Liver (tissue), 3 donors: ENCODE measurements around the gene RPL10.
"Not testable (repeated sequence)": the region's sequence is repeated elsewhere in the genome, so short reads cannot be mapped to it uniquely, and the experiment has no call there.

Source experiments
- CTCF ChIP-seq: fragments of 150-350 bp; IDR thresholded peaks from 2 replicates; pipeline ENCODE4 v1.5.1; 2017; ENCODE audit warnings: improper control_type of control experiment, low read depth, low read length; ENCODE audit not compliant: missing input control
- HNF4G ChIP-seq: IDR thresholded peaks from 2 replicates; pipeline ENCODE4 v1.6.1; 2016; ENCODE audit warnings: antibody characterized with exemption
- JUND ChIP-seq, 2 donors: IDR thresholded peaks; 2 replicates each; pipeline ENCODE4 v1.6.1; 2016; ENCODE audit warnings: antibody characterized with exemption in 2 of 2
- RAD21 ChIP-seq, 2 donors: IDR thresholded peaks; 2 replicates each; pipeline ENCODE4 v1.6.1; 2016; ENCODE audit warnings: antibody characterized with exemption in 2 of 2, mild to moderate bottlenecking in 2 of 2
- RXRA ChIP-seq, 2 donors: IDR thresholded peaks; 2 replicates each; pipeline ENCODE4 v1.6.1; 2017 to 2018; ENCODE audit warnings: antibody characterized with exemption in 2 of 2, mild to moderate bottlenecking in 1 of 2
- SP1 ChIP-seq: IDR thresholded peaks from 2 replicates; pipeline ENCODE4 v1.6.1; 2018; ENCODE audit warnings: antibody characterized with exemption, mild to moderate bottlenecking
- TAF1 ChIP-seq: conservative IDR thresholded peaks from 2 replicates; pipeline ENCODE4 v1.6.1; 2016; ENCODE audit warnings: antibody characterized with exemption, mild to moderate bottlenecking
- YY1 ChIP-seq: IDR thresholded peaks from 2 replicates; pipeline ENCODE4 v1.6.1; 2016; ENCODE audit warnings: antibody characterized with exemption, mild to moderate bottlenecking
- ZBTB33 ChIP-seq: IDR thresholded peaks from 2 replicates; pipeline ENCODE4 v1.6.1; 2016; ENCODE audit warnings: antibody characterized with exemption
- TF ChIP-seq, protein P1 (sequence below): IDR thresholded peaks from 2 replicates; pipeline ENCODE4 v1.6.1; 2016; ENCODE audit warnings: antibody characterized with exemption
- TF ChIP-seq, protein P2 (sequence below): IDR thresholded peaks from 2 replicates; pipeline ENCODE4 v1.6.1; 2016; ENCODE audit warnings: antibody characterized with exemption, mild to moderate bottlenecking
- TF ChIP-seq, protein P3 (sequence below): IDR thresholded peaks from 2 replicates; pipeline ENCODE4 v1.6.1; 2016; ENCODE audit warnings: antibody characterized with exemption
- donor health status: healthy.
- donor health status: healthy.

DNA sequence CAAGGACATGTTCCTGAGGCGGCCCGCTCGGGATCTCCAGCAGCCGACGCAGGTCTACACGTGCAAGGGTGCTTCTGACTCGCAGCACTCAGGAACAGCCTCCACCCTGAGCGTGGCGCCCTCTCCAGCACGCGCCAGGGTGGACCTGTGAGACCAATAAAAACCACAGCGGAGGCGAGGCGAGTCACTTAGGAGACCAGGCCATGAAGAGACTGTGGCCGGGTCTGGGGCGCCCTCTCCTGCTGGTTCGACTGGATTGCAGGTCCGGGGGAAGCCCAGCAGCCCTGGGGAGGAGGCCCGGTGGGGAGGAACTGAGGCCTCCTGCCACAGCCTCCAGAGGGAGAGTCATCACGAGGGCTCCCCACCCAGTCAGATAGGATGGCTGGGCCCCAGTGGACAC, 10.1 kb upstream of the RPL10 start:
- TF ChIP-seq HNF4G; CTCF; YY1; SP1; TAF1; RAD21 (IDR thresholded peaks at IDR 0.05); ZBTB33; RXRA (IDR thresholded peaks at IDR 0.05); JUND (IDR thresholded peaks at IDR 0.05): not testable (repeated sequence)
- TF ChIP-seq, protein P1, sequence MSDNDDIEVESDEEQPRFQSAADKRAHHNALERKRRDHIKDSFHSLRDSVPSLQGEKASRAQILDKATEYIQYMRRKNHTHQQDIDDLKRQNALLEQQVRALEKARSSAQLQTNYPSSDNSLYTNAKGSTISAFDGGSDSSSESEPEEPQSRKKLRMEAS = not testable (repeated sequence)
- TF ChIP-seq, protein P2, sequence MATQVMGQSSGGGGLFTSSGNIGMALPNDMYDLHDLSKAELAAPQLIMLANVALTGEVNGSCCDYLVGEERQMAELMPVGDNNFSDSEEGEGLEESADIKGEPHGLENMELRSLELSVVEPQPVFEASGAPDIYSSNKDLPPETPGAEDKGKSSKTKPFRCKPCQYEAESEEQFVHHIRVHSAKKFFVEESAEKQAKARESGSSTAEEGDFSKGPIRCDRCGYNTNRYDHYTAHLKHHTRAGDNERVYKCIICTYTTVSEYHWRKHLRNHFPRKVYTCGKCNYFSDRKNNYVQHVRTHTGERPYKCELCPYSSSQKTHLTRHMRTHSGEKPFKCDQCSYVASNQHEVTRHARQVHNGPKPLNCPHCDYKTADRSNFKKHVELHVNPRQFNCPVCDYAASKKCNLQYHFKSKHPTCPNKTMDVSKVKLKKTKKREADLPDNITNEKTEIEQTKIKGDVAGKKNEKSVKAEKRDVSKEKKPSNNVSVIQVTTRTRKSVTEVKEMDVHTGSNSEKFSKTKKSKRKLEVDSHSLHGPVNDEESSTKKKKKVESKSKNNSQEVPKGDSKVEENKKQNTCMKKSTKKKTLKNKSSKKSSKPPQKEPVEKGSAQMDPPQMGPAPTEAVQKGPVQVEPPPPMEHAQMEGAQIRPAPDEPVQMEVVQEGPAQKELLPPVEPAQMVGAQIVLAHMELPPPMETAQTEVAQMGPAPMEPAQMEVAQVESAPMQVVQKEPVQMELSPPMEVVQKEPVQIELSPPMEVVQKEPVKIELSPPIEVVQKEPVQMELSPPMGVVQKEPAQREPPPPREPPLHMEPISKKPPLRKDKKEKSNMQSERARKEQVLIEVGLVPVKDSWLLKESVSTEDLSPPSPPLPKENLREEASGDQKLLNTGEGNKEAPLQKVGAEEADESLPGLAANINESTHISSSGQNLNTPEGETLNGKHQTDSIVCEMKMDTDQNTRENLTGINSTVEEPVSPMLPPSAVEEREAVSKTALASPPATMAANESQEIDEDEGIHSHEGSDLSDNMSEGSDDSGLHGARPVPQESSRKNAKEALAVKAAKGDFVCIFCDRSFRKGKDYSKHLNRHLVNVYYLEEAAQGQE = not testable (repeated sequence)
- TF ChIP-seq, protein P3, sequence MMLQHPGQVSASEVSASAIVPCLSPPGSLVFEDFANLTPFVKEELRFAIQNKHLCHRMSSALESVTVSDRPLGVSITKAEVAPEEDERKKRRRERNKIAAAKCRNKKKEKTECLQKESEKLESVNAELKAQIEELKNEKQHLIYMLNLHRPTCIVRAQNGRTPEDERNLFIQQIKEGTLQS = not testable (repeated sequence)
